ENCODE data around the gene UBL4B.

UBL4B gene

DNA sequence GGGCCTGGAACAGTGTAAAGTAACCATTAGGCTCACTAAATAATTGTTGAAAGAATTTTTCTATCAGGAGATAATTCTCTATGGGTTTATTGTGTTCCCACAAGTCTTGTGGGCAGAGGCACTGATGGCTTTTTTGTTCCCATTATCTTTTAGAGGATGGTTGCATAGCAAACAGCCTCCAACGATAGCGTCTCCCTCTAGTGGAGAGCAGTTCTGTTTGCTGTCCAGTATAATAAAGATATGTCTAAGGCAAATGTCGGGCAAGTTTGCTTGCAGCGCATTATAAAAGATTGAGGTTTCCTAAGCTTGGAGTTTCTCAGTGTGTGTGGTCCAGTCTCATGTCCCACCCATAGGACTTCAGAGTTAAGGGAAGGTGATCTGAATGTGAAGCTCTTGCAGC is 36.7 kb downstream of the UBL4B start:
- H3K36me3 ChIP-seq (ENCODE audit: control insufficient read depth in 2 of 2, insufficient read depth in 1 of 2, low read length in 2 of 2) = no peaks in the 10 kb centered on the region
- CTCF ChIA-PET = interaction anchor here (0.6 to 1.6 kb wide), 2 partner anchors 48 to 650 kb away, joined by 4 to 5 read pairs; no protein-coding TSS in a partner anchor
- TF ChIP-seq, protein P1, sequence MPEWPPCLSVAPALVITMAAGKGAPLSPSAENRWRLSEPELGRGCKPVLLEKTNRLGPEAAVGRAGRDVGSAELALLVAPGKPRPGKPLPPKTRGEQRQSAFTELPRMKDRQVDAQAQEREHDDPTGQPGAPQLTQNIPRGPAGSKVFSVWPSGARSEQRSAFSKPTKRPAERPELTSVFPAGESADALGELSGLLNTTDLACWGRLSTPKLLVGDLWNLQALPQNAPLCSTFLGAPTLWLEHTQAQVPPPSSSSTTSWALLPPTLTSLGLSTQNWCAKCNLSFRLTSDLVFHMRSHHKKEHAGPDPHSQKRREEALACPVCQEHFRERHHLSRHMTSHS (tag by site-specific recombination; IDR thresholded peaks at IDR 0.05) = no peak
- TF ChIP-seq, protein P2, sequence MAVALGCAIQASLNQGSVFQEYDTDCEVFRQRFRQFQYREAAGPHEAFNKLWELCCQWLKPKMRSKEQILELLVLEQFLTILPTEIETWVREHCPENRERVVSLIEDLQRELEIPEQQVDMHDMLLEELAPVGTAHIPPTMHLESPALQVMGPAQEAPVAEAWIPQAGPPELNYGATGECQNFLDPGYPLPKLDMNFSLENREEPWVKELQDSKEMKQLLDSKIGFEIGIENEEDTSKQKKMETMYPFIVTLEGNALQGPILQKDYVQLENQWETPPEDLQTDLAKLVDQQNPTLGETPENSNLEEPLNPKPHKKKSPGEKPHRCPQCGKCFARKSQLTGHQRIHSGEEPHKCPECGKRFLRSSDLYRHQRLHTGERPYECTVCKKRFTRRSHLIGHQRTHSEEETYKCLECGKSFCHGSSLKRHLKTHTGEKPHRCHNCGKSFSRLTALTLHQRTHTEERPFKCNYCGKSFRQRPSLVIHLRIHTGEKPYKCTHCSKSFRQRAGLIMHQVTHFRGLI (tag by site-specific recombination; IDR thresholded peaks at IDR 0.05) = no peak
- TF ChIP-seq MEIS1 (CRISPR knock-in tag; IDR thresholded peaks at IDR 0.05; ENCODE audit: borderline replicate concordance) (no peak), ZNF2 (tag by site-specific recombination; IDR thresholded peaks at IDR 0.05) (no peak), ZNF239 (tag by site-specific recombination; IDR thresholded peaks at IDR 0.05) (no peak), GFI1B (tag by site-specific recombination; IDR thresholded peaks at IDR 0.05) (no peak), SALL2 (tag by site-specific recombination; IDR thresholded peaks at IDR 0.05; ENCODE audit: borderline replicate concordance) (no peak), ZNF214 (tag by site-specific recombination; IDR thresholded peaks at IDR 0.05; ENCODE audit: borderline replicate concordance) (no peak), ZNF654 (tag by site-specific recombination; IDR thresholded peaks at IDR 0.05; ENCODE audit: low read depth) (no peak)
- H3K27ac ChIP-seq (ENCODE audit: extremely low read depth, low read depth, low read length) = no peak overlapping the region
- no peaks in the 10 kb centered on the region for H3K4me1 ChIP-seq (ENCODE audit: control insufficient read depth, insufficient read depth, low read length)
- H3K9me3 ChIP-seq (ENCODE audit: control insufficient read depth, insufficient read depth, low read depth, low read length) = no peaks in the 10 kb centered on the region
- POLR2A ChIA-PET = no interaction called here
- H3K4me3 ChIP-seq (ENCODE audit: low read depth, low read length) = no peak overlapping the region

DNA sequence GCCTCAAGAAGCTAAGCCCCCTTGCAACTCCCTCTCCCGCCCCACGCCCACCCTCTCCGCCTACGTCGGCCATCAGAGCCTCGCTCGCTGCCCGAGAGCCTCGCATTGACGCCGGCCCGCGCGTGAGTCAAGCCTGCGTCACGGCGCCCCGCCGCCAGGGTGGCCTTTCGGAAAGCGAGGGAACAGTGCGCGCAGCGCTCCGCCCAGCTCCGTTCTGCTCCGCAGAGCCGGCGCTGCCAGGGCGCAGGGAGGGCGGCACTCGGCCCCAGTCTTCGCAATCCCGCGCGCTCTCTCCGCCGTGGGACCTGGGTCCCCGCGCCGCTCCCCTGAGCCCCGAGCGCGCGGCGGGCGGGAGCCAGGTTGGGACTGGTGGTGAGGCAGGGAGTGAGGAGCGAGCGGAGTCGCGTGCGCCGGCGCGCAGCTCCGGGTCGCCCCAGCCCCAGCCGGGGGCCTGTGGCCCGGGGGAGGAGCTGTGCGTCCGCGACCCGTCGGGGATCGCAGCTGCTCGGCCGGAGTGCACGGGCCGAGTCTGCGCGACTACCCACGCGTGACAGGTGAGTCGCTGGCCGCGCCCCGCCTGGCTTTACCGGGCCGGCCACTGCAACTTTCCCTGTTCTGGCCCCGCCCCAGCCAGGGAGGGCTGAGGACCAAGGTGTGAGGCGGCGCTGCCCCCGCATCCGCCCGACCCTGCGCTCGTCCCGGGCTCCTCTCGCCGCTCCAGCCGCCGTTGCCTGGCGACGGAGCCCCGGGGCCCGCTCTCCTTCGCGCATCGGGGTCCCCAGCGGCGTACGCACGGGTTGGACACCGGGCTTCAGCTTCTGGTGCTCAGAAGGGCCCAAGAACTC is 38.3 kb downstream of the UBL4B start, which contains the start of gene SLC6A17:
TSS of gene SLC6A17 (plus strand) at position 165 of the 845 bp plus-strand sequence. CDS start 16,436 bp downstream, outside the sequence.
- Histone ChIP-seq H3K4me3 (ENCODE audit: low read depth, low read length) (peak within 1 kb of the TSS; percentile 28), H3K27ac (ENCODE audit: extremely low read depth, low read depth, low read length) (no peak within 1 kb of the TSS), H3K4me1 (ENCODE audit: control insufficient read depth, insufficient read depth, low read length) (no peaks in the 10 kb centered on the region), H3K36me3 (ENCODE audit: control insufficient read depth in 2 of 2, insufficient read depth in 1 of 2, low read length in 2 of 2) (no peaks in the 10 kb centered on the region), H3K9me3 (ENCODE audit: control insufficient read depth, insufficient read depth, low read depth, low read length) (no peaks in the 10 kb centered on the region)
- CTCF ChIA-PET = interaction anchor here (0.7 to 1.0 kb wide), 3 partner anchors 32 to 1754 kb away, joined by 3 to 4 read pairs (median 3); no protein-coding TSS in a partner anchor
- POLR2A ChIA-PET = interaction anchor here (0.7 kb wide), 1 partner anchor 12 kb away, joined by 3 read pairs; no protein-coding TSS in a partner anchor
- TF ChIP-seq SETDB1 (IDR thresholded peaks at IDR 0.05; ENCODE audit: insufficient read length, low read length) (no peak), YY1 (tag by site-specific recombination; IDR thresholded peaks at IDR 0.05) (0 out of 2 replicates have a peak, but pooled peaks have one; percentile 19), ZNF600 (tag by site-specific recombination; IDR thresholded peaks at IDR 0.05) (peak; percentile 98), ZNF324 (tag by site-specific recombination; IDR thresholded peaks at IDR 0.05) (0 out of 2 replicates have a peak, but pooled peaks have one; percentile 24), BCL11A (tag by site-specific recombination; IDR thresholded peaks at IDR 0.05; ENCODE audit: low read depth) (no peak), ZBTB26 (tag by site-specific recombination; optimal IDR thresholded peaks at IDR 0.05) (peak; percentile 96), ZIC2 (tag by site-specific recombination; IDR thresholded peaks at IDR 0.05) (peak; percentile 58), SP3 (tag by site-specific recombination; IDR thresholded peaks at IDR 0.05) (peak; percentile 60), KLF9 (tag by site-specific recombination; IDR thresholded peaks at IDR 0.05; ENCODE audit: low read depth) (peak; percentile 35; the same call in 1 of the 2 replicates), KLF1 (tag by site-specific recombination; IDR thresholded peaks at IDR 0.05) (peak; percentile 31; the same call in 1 of the 2 replicates), INSM2 (tag by site-specific recombination; IDR thresholded peaks at IDR 0.05) (peak; percentile 52; the same call in 1 of the 2 replicates), ZNF707 (tag by site-specific recombination; IDR thresholded peaks at IDR 0.05) (no peak), ZNF785 (tag by site-specific recombination; IDR thresholded peaks at IDR 0.05) (0 out of 2 replicates have a peak, but pooled peaks have one; percentile 16), ZNF335 (tag by site-specific recombination; conservative IDR thresholded peaks at IDR 0.05) (peak; percentile 60), ZFHX2 (tag by site-specific recombination; conservative IDR thresholded peaks at IDR 0.05) (peak; percentile 91), SP7 (tag by site-specific recombination; IDR thresholded peaks at IDR 0.05) (peak; percentile 45; the same call in 1 of the 2 replicates), ZNF561 (tag by site-specific recombination; IDR thresholded peaks at IDR 0.05; ENCODE audit: borderline replicate concordance) (0 out of 2 replicates have a peak, but pooled peaks have one; percentile 50), ZNF660 (tag by site-specific recombination; IDR thresholded peaks at IDR 0.05) (peak; percentile 82)
- TF ChIP-seq, protein P3, sequence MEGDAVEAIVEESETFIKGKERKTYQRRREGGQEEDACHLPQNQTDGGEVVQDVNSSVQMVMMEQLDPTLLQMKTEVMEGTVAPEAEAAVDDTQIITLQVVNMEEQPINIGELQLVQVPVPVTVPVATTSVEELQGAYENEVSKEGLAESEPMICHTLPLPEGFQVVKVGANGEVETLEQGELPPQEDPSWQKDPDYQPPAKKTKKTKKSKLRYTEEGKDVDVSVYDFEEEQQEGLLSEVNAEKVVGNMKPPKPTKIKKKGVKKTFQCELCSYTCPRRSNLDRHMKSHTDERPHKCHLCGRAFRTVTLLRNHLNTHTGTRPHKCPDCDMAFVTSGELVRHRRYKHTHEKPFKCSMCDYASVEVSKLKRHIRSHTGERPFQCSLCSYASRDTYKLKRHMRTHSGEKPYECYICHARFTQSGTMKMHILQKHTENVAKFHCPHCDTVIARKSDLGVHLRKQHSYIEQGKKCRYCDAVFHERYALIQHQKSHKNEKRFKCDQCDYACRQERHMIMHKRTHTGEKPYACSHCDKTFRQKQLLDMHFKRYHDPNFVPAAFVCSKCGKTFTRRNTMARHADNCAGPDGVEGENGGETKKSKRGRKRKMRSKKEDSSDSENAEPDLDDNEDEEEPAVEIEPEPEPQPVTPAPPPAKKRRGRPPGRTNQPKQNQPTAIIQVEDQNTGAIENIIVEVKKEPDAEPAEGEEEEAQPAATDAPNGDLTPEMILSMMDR (tag by site-specific recombination; IDR thresholded peaks at IDR 0.05) = peak; percentile 65

All from HEK293 (cell line).